ENCODE results near the gene NOXA1. TPM values are rescaled to one million over a fixed set of nuclear protein-coding genes. Genes with fewer than 3 reads are reported as not detected.

The NOXA1 gene
- total RNA-seq, 2 experiments from 2014 or later = 1.0 to 1.2 TPM

DNA sequence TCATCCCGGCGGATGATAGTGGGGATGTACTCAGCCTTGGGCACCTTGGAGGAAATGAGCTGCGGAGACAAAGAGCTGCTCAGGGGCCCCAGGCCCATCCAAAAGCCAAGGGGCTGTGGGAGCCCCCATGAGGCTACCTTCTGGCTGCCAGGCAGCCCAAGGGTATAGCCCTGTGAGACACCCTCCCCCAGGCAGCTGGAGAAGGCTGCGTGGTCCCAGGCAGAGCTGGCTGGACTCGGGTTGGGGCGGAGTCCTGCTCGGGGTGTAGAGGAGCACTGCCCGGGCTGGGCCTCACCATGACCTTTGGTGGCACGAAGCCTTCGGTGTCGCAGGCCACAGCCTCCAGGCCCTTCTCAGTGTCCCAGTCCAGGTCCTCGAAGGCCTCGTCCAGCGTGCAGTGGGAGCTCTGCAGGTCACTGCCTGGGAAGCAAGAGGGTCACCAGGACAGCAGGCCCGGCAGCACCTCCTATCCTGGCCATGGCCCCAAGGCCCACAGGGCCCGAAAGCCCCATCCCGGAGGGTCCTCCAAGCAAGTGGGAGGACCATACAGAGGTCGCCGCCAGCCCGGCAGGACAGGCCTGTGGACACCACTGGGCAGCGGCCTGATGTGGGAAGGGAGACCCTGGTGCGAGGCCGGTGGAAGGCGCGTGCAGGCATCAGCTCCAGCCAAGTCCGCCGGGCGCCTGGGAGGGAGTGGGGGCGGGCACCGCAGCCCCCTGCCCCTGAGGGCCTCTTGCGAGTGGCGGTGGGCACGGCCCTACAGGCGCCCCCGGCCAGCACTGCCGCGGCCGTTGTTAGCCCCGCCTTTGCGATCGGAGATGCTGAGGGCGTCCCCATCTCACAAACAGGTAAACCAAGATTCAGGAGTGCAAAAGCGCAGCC lies 29.8 kb downstream of the NOXA1 start:
- Mint-ChIP-seq H3K4me3 (no peak overlapping the region), H3K9me3 (no peaks in the 10 kb centered on the region), H3K36me3 (ENCODE audit: low read depth) (peaks cover 16% of the 10 kb centered on the region), H3K4me1 (ENCODE audit: low read depth) (peaks cover 44% of the 10 kb centered on the region), H3K27me3 (ENCODE audit: low read depth) (no peaks in the 10 kb centered on the region), H3K27ac (no peak overlapping the region)
- intact Hi-C loops (cut with micrococcal nuclease) = loop anchor here (5.0 kb wide), 1 partner anchor 301 kb away; no protein-coding TSS in a partner anchor
- DNase-seq = no peak
- CTCF ChIA-PET = no interaction called here

- CTCF ChIA-PET = no interaction called here
Observed at GRCh38 chr9:137453643-137454081, 30.5 kb downstream of the NOXA1 start.

GRCh38 chr9:137454145-137454596 lies 31.0 kb downstream of the NOXA1 start:
- Mint-ChIP-seq H3K27me3 (ENCODE audit: low read depth) (no peaks in the 10 kb centered on the region), H3K36me3 (ENCODE audit: low read depth) (peaks cover 16% of the 10 kb centered on the region), H3K9me3 (no peaks in the 10 kb centered on the region), H3K4me3 (peak overlapping the region; percentile 34), H3K27ac (no peak overlapping the region), H3K4me1 (ENCODE audit: low read depth) (peaks cover 44% of the 10 kb centered on the region)
- intact Hi-C loops (cut with micrococcal nuclease) = loop anchor here (1.0 to 5.0 kb wide), 2 partner anchors 151 to 302 kb away; partner anchors contain the start of gene ARRDC1
- DNase-seq = peak; percentile 57
- CTCF ChIA-PET = no interaction called here

More at GRCh38 chr9:137453643-137454081, 30.5 kb downstream of the NOXA1 start:
- intact Hi-C loops (cut with micrococcal nuclease) = loop anchor here (1.0 to 5.0 kb wide), 2 partner anchors 152 to 301 kb away; partner anchors contain the start of gene ARRDC1
- H3K27ac Mint-ChIP-seq = no peak overlapping the region
- H3K36me3 Mint-ChIP-seq (ENCODE audit: low read depth) = peaks cover 16% of the 10 kb centered on the region
- no peaks in the 10 kb centered on the region for H3K9me3 Mint-ChIP-seq
- DNase-seq = peak; percentile 76
- peaks cover 44% of the 10 kb centered on the region for H3K4me1 Mint-ChIP-seq (ENCODE audit: low read depth)
- peak overlapping the region; percentile 18 for H3K4me3 Mint-ChIP-seq
- H3K27me3 Mint-ChIP-seq (ENCODE audit: low read depth) = no peaks in the 10 kb centered on the region

GRCh38 chr9:137454597-137455358 lies 31.6 kb downstream of the NOXA1 start:
- peaks cover 45% of the 10 kb centered on the region for H3K4me1 Mint-ChIP-seq (ENCODE audit: low read depth)
- intact Hi-C loops (cut with micrococcal nuclease) = loop anchor here (1.0 to 5.0 kb wide), 2 partner anchors 151 to 302 kb away; partner anchors contain the start of gene ARRDC1
- peak overlapping the region; percentile 34 for H3K4me3 Mint-ChIP-seq
- CTCF ChIA-PET = no interaction called here
- no peak overlapping the region for H3K27ac Mint-ChIP-seq
- peaks cover 13% of the 10 kb centered on the region for H3K36me3 Mint-ChIP-seq (ENCODE audit: low read depth)
- H3K27me3 Mint-ChIP-seq (ENCODE audit: low read depth) = no peaks in the 10 kb centered on the region
- no peaks in the 10 kb centered on the region for H3K9me3 Mint-ChIP-seq
- DNase-seq = no peak

DNA sequence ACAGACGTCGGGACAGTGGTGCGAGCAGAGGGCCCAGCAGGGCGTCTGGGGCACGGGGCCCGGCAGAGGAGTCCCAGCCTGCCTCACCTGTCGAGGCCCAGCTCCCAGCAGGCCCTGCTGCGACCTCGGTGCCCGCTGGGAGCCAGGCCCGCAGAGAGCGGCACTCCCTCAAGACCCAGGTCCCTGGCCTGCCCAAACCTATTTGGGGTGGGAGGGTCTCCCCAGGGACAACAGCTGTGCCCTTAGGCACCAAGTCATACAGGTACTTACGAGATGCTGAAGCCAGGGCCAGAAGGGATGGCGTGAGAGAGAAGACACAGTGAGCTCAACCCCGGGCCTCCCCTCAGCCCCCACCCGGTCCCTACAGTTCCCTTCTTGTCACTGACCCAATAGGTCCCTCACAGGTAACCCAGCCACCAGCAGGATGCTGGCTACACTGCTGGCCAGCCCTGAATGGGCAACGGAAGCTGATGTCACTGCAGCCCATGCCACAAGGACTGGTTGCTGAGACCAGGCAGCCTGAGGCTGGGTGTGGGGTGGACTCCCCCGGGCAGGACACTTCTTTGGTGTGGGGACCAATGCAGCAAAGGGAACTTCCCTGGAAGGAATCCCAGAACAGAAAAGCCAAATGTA lies 32.3 kb downstream of the NOXA1 start:
- H3K4me1 Mint-ChIP-seq (ENCODE audit: low read depth) = peaks cover 49% of the 10 kb centered on the region
- intact Hi-C loops (cut with micrococcal nuclease) = no loop called here
- peaks cover 13% of the 10 kb centered on the region for H3K36me3 Mint-ChIP-seq (ENCODE audit: low read depth)
- CTCF ChIA-PET = no interaction called here
- H3K27me3 Mint-ChIP-seq (ENCODE audit: low read depth) = no peaks in the 10 kb centered on the region
- H3K4me3 Mint-ChIP-seq = no peak overlapping the region
- DNase-seq = no peak
- H3K9me3 Mint-ChIP-seq = no peaks in the 10 kb centered on the region
- H3K27ac Mint-ChIP-seq = no peak overlapping the region

DNA sequence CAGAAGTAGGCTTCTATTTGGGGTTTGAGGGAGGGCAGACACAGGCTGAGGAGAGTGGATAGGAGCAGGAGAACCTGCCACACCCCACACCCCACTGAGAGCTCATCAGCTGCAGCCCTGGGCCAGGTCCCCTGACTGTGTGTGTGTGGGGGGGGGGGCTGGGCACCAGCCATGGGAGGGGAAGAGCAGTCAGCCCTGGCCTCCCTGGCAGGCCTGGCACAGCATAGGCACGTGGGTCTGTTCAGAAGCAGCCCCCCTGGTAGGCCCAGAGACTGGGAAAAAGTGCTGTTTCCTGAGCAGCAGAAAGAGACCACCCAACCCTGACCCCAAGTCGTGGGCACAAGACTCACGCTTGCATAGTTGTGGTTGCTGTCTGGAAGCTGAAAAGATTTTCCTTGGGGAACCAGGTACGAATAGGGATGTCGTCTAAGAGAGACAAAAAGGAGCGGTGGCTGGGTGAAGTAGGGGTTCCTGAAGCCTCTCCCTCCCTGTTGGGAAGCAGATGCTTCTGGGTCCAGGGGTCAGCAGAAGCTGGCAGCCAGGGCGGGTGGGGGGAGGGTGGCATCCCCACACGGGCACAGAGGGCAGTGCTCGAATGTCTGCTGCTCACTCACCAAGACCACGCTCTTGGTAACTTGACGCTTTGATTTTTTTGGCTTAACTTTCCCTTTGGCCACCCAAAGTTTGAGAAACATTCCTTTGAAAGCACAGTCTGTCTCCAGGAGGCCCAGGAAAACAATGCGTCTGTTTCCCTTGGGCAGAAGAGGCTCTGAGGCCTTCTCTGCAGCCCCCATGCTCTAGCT lies 33.1 kb downstream of the NOXA1 start:
- Mint-ChIP-seq H3K4me3 (peak overlapping the region; percentile 22), H3K36me3 (ENCODE audit: low read depth) (peaks cover 13% of the 10 kb centered on the region), H3K27ac (no peak overlapping the region), H3K9me3 (no peaks in the 10 kb centered on the region), H3K27me3 (ENCODE audit: low read depth) (no peaks in the 10 kb centered on the region), H3K4me1 (ENCODE audit: low read depth) (peaks cover 54% of the 10 kb centered on the region)
- CTCF ChIA-PET = no interaction called here
- intact Hi-C loops (cut with micrococcal nuclease) = no loop called here
- no peak for DNase-seq

DNA sequence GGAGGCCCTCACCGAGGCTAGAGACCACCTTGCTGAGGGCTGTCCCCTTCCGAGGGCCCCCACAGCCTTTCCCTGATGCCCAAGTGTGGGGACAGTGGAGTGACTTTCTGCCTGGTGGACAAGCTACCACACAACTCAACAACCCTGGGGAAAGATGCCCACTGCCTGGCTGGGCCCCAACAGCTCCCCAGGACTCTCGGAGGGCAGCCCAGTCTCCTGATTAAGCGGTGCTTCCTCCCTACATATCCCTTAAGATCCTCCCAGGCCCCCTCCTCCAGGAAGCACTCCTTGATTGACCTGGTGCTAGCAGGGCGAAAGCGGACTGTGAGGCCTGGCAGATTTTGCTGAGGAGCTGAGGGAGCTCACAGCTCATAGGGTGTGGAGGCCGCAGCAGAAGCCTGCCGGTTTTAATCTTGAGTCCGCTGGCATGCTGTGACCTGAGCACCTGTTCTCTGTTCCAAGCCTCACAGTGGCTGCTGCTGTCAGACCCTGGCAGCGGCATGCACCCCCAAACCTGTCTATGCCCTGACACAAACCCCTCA lies 33.7 kb downstream of the NOXA1 start:
- no peak overlapping the region for H3K27ac Mint-ChIP-seq
- H3K9me3 Mint-ChIP-seq = no peaks in the 10 kb centered on the region
- peak overlapping the region; percentile 16 for H3K4me3 Mint-ChIP-seq
- H3K4me1 Mint-ChIP-seq (ENCODE audit: low read depth) = peaks cover 50% of the 10 kb centered on the region
- peaks cover 13% of the 10 kb centered on the region for H3K36me3 Mint-ChIP-seq (ENCODE audit: low read depth)
- no peak for DNase-seq
- intact Hi-C loops (cut with micrococcal nuclease) = no loop called here
- CTCF ChIA-PET = interaction anchor here (0.6 to 1.1 kb wide), 2 partner anchors 13 to 349 kb away, joined by 3 to 4 read pairs; no protein-coding TSS in a partner anchor
- H3K27me3 Mint-ChIP-seq (ENCODE audit: low read depth) = no peaks in the 10 kb centered on the region

- intact Hi-C loops (cut with micrococcal nuclease) = no loop called here
- Mint-ChIP-seq H3K9me3 (no peaks in the 10 kb centered on the region), H3K4me1 (ENCODE audit: low read depth) (peaks cover 46% of the 10 kb centered on the region), H3K36me3 (ENCODE audit: low read depth) (peaks cover 10% of the 10 kb centered on the region), H3K4me3 (peak overlapping the region; percentile 34), H3K27ac (no peak overlapping the region), H3K27me3 (ENCODE audit: low read depth) (no peaks in the 10 kb centered on the region)
- CTCF ChIA-PET = interaction anchor here (0.6 to 1.1 kb wide), 2 partner anchors 14 to 348 kb away, joined by 3 to 4 read pairs; no protein-coding TSS in a partner anchor
- no peak for DNase-seq
Observed at GRCh38 chr9:137457406-137458193, 34.4 kb downstream of the NOXA1 start.

GRCh38 chr9:137458194-137459151 lies 35.3 kb downstream of the NOXA1 start:
- H3K4me1 Mint-ChIP-seq (ENCODE audit: low read depth) = peaks cover 45% of the 10 kb centered on the region
- H3K4me3 Mint-ChIP-seq = peak overlapping the region; percentile 39
- H3K27ac Mint-ChIP-seq = no peak overlapping the region
- intact Hi-C loops (cut with micrococcal nuclease) = no loop called here
- peaks cover 10% of the 10 kb centered on the region for H3K36me3 Mint-ChIP-seq (ENCODE audit: low read depth)
- H3K27me3 Mint-ChIP-seq (ENCODE audit: low read depth) = no peaks in the 10 kb centered on the region
- CTCF ChIA-PET = no interaction called here
- no peaks in the 10 kb centered on the region for H3K9me3 Mint-ChIP-seq
- DNase-seq = no peak

DNA sequence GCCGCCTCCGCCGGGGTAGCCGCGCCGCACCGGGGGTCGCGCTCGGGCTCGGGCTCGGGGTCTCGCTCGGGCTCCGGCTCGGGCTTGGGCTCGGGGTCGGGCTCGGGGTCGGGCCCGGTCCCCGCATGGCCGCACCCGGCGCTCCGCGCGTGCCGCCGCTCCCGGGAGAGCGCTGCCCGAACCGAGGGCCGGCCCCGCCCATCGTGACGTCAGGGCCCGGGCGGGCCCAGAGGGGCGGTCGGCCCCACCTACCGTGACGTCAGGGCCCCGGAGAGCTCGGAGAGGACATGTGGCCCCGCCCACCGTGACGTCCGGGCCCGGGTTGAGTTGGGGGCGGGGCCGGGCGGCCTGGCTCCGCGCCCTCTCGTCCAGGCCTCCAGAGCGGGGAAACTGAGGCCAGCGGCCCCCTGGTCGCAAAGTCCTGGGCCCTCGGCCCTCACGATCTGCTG lies 36.0 kb downstream of the NOXA1 start, which contains the start of gene NSMF:
TSS of gene NSMF (minus strand) at position 183 of the 449 bp plus-strand sequence. CDS start 232 bp downstream, outside the sequence.
- DNase-seq = peak; percentile 94
- peaks cover 41% of the 10 kb centered on the region for H3K4me1 Mint-ChIP-seq (ENCODE audit: low read depth)
- H3K36me3 Mint-ChIP-seq (ENCODE audit: low read depth) = peaks cover 7% of the 10 kb centered on the region
- peak within 1 kb of the TSS; percentile 65 for H3K27ac Mint-ChIP-seq
- intact Hi-C loops (cut with micrococcal nuclease) = no loop called here
- H3K9me3 Mint-ChIP-seq = no peaks in the 10 kb centered on the region
- peak within 1 kb of the TSS; percentile 45 for H3K4me3 Mint-ChIP-seq
- no peaks in the 10 kb centered on the region for H3K27me3 Mint-ChIP-seq (ENCODE audit: low read depth)
- CTCF ChIA-PET = interaction anchor here (0.7 kb wide), 1 partner anchor 36 kb away, joined by 3 read pairs; the partner anchor contains the start of genes EXD3 and NOXA1
